Measurements from ENCODE around the gene CYP8B1. TPM values are rescaled to one million over a fixed set of nuclear protein-coding genes. Genes with fewer than 3 reads are reported as not detected.

Gene CYP8B1
- total RNA-seq, 1 donor from 2014 or later = not detected

- DNase-seq (no peak), ATAC-seq (ENCODE audit: poor library complexity) (no peak)
- intact Hi-C loops (cut with DNase I) = no loop called here
Observed at GRCh38 chr3:42836150-42837123, 39.2 kb downstream of the CYP8B1 start.

- intact Hi-C loops (cut with DNase I) = loop anchor here (5.0 kb wide), 2 partner anchors 49 to 51 kb away; no protein-coding TSS in a partner anchor
- DNase-seq (peak; percentile 75), ATAC-seq (ENCODE audit: poor library complexity) (peak; percentile 77)
Observed at GRCh38 chr3:42831321-42831713, 44.4 kb downstream of the CYP8B1 start.

GRCh38 chr3:42830437-42831320, 45.0 kb downstream of the CYP8B1 start:
- intact Hi-C loops (cut with DNase I) = loop anchor here (5.0 kb wide), 2 partner anchors 48 to 52 kb away; no protein-coding TSS in a partner anchor
- ATAC-seq (ENCODE audit: poor library complexity) (peak; percentile 71), DNase-seq (no peak)

- DNase-seq = no peak
- intact Hi-C loops (cut with DNase I) = loop anchor here (5.0 kb wide), 2 partner anchors 48 to 52 kb away; no protein-coding TSS in a partner anchor
- ATAC-seq (ENCODE audit: poor library complexity) = no peak
Observed at GRCh38 chr3:42829628-42830436, 45.8 kb downstream of the CYP8B1 start.

GRCh38 chr3:42829083-42829627, 46.5 kb downstream of the CYP8B1 start:
- DNase-seq (no peak), ATAC-seq (ENCODE audit: poor library complexity) (no peak)
- intact Hi-C loops (cut with DNase I) = no loop called here

GRCh38 chr3:42827654-42828053, 48.0 kb downstream of the CYP8B1 start:
- ATAC-seq (ENCODE audit: poor library complexity) = no peak
- no peak for DNase-seq
- intact Hi-C loops (cut with DNase I) = no loop called here

GRCh38 chr3:42827023-42827422, 48.7 kb downstream of the CYP8B1 start:
- intact Hi-C loops (cut with DNase I) = no loop called here
- DNase-seq = no peak
- ATAC-seq (ENCODE audit: poor library complexity) = no peak

- no peak for ATAC-seq (ENCODE audit: poor library complexity)
- DNase-seq = no peak
- intact Hi-C loops (cut with DNase I) = no loop called here
Observed at GRCh38 chr3:42826141-42826540, 49.5 kb downstream of the CYP8B1 start.

GRCh38 chr3:42823351-42823750, 52.3 kb downstream of the CYP8B1 start:
- DNase-seq = no peak
- intact Hi-C loops (cut with DNase I) = no loop called here
- ATAC-seq (ENCODE audit: poor library complexity) = no peak

GRCh38 chr3:42822828-42823227, 52.9 kb downstream of the CYP8B1 start:
- intact Hi-C loops (cut with DNase I) = no loop called here
- DNase-seq (no peak), ATAC-seq (ENCODE audit: poor library complexity) (no peak)

Other genes with a start within 250 kb of the CYP8B1 start
- 82.3 TPM for gene ZBTB47, start 222.2 kb downstream of the CYP8B1 start, total RNA-seq
- 0.11 TPM for gene KLHL40, start 190.3 kb downstream of the CYP8B1 start, total RNA-seq
- gene HHATL, start 173.1 kb downstream of the CYP8B1 start, total RNA-seq = 486 TPM
- 0.24 TPM for gene CCDC13, start 102.6 kb downstream of the CYP8B1 start, total RNA-seq
- gene HIGD1A, start 71.4 kb downstream of the CYP8B1 start, total RNA-seq = 320 TPM
- gene ACKR2, start 66.4 kb downstream of the CYP8B1 start, total RNA-seq = 0.43 TPM
- 3.3 TPM for gene ZNF662, start 30.3 kb upstream of the CYP8B1 start, total RNA-seq
- 0.75 TPM for gene GASK1A, start 103.4 kb upstream of the CYP8B1 start, total RNA-seq
- 20.2 TPM for gene POMGNT2, start 230.2 kb upstream of the CYP8B1 start, total RNA-seq

Data from Right ventricle myocardium superior (tissue), 1 donor.